GM12878 (cell line): ENCODE data around the gene SGCD. TPM values are rescaled to one million over a fixed set of nuclear protein-coding genes. Genes with fewer than 3 reads are reported as not detected.

ENCODE experiments used
- CBFB ChIP-seq: IDR thresholded peaks from 2 replicates; pipeline ENCODE4 v1.6.1; 2016; ENCODE audit warnings: antibody characterized with exemption, low read depth
- E2F4 ChIP-seq: IDR thresholded peaks from 2 replicates; pipeline ENCODE4 v1.6.1; 2012; ENCODE audit warnings: low read depth, low read length, improper control_type of control experiment
- E2F8 ChIP-seq: fragments of 450-650 bp; IDR thresholded peaks from 2 replicates; pipeline ENCODE4 v1.6.1; 2018; ENCODE audit warnings: mild to moderate bottlenecking, low read depth, moderate library complexity; ENCODE audit not compliant: partially characterized antibody
- EED ChIP-seq: sonication (generic); IDR thresholded peaks from 2 replicates; pipeline ENCODE4 v1.6.1; 2016; ENCODE audit warnings: antibody characterized with exemption, low read depth
- GABPA ChIP-seq: IDR thresholded peaks from 2 replicates; pipeline ENCODE4 v1.6.1; 2014; ENCODE audit warnings: antibody characterized with exemption, low read depth, mild to moderate bottlenecking, inconsistent platforms
- HSF1 ChIP-seq: fragments of 150-350 bp; IDR thresholded peaks from 2 replicates; pipeline ENCODE4 v1.6.1; 2014; ENCODE audit warnings: mild to moderate bottlenecking, low read depth, low read length
- KAT2A ChIP-seq: conservative IDR thresholded peaks from 2 replicates; pipeline ENCODE4 v1.6.1; 2011; ENCODE audit warnings: low read depth, low read length; ENCODE audit not compliant: control insufficient read depth
- MEF2A ChIP-seq: IDR thresholded peaks from 2 replicates; pipeline ENCODE4 v1.6.1; 2011; ENCODE audit warnings: low read depth, mild to moderate bottlenecking, low read length, moderate library complexity; ENCODE audit not compliant: insufficient read depth
- SMAD5 ChIP-seq: IDR thresholded peaks from 2 replicates; pipeline ENCODE4 v1.6.1; 2016; ENCODE audit warnings: antibody characterized with exemption, low read depth
- SREBF2 ChIP-seq: IDR thresholded peaks from 2 replicates; pipeline ENCODE4 v1.6.1; 2012; ENCODE audit warnings: mild to moderate bottlenecking, low read length
- SRF ChIP-seq, 2 experiments: IDR thresholded peaks; 2 replicates each; pipeline ENCODE4 v1.6.1; 2011; ENCODE audit warnings: low read depth in 2 of 2, low read length in 2 of 2, mild to moderate bottlenecking in 1 of 2, moderate library complexity in 1 of 2
- USF1 ChIP-seq: IDR thresholded peaks from 2 replicates; pipeline ENCODE4 v1.6.1; 2011; ENCODE audit warnings: borderline replicate concordance, low read depth, mild to moderate bottlenecking, moderate library complexity, mixed read lengths, low read length; ENCODE audit not compliant: insufficient read depth; ENCODE audit errors: extremely low read length
- USF2 ChIP-seq: IDR thresholded peaks from 2 replicates; pipeline ENCODE4 v1.6.1; 2011; ENCODE audit warnings: low read depth, low read length, improper control_type of control experiment, borderline replicate concordance
- WRNIP1 ChIP-seq: IDR thresholded peaks from 2 replicates; pipeline ENCODE4 v1.6.1; 2011; ENCODE audit warnings: low read depth, low read length, improper control_type of control experiment, borderline replicate concordance
- ZNF274 ChIP-seq: IDR thresholded peaks from one replicate; pipeline ENCODE4 v1.8.0; 2011; ENCODE audit not compliant: insufficient read length, insufficient read depth
- ZNF592 ChIP-seq: fragments of 450-650 bp; IDR thresholded peaks from 2 replicates; pipeline ENCODE4 v1.6.1; 2017; ENCODE audit warnings: mild to moderate bottlenecking, moderate library complexity
- ZZZ3 ChIP-seq: IDR thresholded peaks from 2 replicates; pipeline ENCODE4 v1.6.1; 2011; ENCODE audit warnings: low read depth; ENCODE audit not compliant: control insufficient read depth, insufficient read length
- polyA plus RNA-seq, 11 experiments: library from polyadenylated mRNA; depleted of rRNA in 4 of 11; unstranded in 6 of 11; stranded (reverse) in 5 of 11; fragments of >200 nt; fragmentation: Nextera tagmentation in 4 of 11; fragmentation: Illumina TruSeq in 1 of 11; extraction: Ambion mirVana in 4 of 11; extraction: Trizol in 1 of 11; gene quantifications; 1 replicate in 1 of 11; 2 replicates in 10 of 11; pipeline versions ENCODE4 v1.2.1 to v1.2.3, GENCODE V29; 2011 to 2016; ENCODE audit warnings: inconsistent platforms in 2 of 11, missing spikeins in 2 of 11, low read depth in 1 of 11
- total RNA-seq, 4 experiments: library from RNA; depleted of rRNA in 3 of 4; stranded (reverse); fragments of >200 nt in 3 of 4; fragmentation: Illumina TruSeq in 1 of 4; extraction: Trizol in 1 of 4; gene quantifications; 2 replicates each; pipeline versions ENCODE4 v1.2.1 to v1.2.3, GENCODE V29; 2013 to 2021

Gene SGCD
- total and polyA plus RNA-seq, 10 of the 15 experiments (the other 5 are each of a cell fraction or from before 2014, with no cell fraction given) = 0.06 TPM; not detected in 9

GRCh38 chr5:156402387-156402921, 75.5 kb downstream of the SGCD start (continued):
- TF ChIP-seq E2F8 = no peak
- no peak for TF ChIP-seq E2F4
- TF ChIP-seq ZNF274 = no peak
- no peak for TF ChIP-seq MEF2A
- TF ChIP-seq HSF1 = no peak
- no peak for TF ChIP-seq KAT2A
- TF ChIP-seq GABPA = no peak
- no peak for TF ChIP-seq SMAD5
- TF ChIP-seq WRNIP1 = no peak
- no peak for TF ChIP-seq CBFB
- TF ChIP-seq SRF (IDR thresholded peaks at IDR 0.05; ENCODE audit: low read depth in 2 of 2, low read length in 2 of 2) = no peak
- TF ChIP-seq USF2 = no peak
- no peak for TF ChIP-seq ZNF592
- TF ChIP-seq EED = no peak
- no peak for TF ChIP-seq USF1
- no peak for TF ChIP-seq ZZZ3
- TF ChIP-seq SREBF2 = no peak
